Measurements from ENCODE around the gene C18orf63.

DNA sequence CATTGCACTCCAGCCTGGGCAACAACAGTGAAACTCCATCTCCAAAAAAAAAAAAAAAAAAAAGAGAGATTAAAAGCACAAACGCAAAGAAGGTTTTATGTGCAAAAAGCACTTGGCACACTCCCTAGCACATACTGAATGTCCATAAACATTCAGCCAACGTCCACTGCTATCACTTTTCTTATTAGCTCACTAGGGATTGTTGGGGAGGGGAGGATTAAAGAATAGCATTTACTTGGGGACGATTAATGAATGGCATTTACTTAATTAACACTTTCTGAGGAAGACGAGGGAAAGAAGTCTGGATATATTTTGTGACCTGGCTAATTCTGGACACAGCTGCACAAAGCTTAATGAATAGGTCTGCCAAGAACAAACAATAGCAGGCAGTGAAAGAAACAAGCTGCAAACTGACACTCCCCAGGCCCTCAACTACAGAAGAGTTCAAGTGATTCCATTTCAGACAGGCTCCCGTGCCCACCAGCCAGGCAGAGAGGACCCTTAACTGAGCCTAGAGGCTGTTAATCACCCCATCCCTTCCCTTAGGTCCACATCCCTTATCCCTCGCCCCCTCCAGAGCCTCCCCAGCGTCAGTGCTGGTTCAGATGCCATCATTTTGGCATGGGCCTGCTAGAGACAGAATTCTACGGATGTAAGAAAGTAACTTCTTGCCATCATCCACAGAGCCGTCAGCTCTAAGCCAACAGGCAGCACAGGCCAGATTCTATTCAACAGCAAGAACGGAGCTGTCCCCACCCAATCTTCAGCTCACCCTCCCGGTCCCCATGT lies 31.3 kb upstream of the C18orf63 start:
- TF ChIP-seq, protein P1, sequence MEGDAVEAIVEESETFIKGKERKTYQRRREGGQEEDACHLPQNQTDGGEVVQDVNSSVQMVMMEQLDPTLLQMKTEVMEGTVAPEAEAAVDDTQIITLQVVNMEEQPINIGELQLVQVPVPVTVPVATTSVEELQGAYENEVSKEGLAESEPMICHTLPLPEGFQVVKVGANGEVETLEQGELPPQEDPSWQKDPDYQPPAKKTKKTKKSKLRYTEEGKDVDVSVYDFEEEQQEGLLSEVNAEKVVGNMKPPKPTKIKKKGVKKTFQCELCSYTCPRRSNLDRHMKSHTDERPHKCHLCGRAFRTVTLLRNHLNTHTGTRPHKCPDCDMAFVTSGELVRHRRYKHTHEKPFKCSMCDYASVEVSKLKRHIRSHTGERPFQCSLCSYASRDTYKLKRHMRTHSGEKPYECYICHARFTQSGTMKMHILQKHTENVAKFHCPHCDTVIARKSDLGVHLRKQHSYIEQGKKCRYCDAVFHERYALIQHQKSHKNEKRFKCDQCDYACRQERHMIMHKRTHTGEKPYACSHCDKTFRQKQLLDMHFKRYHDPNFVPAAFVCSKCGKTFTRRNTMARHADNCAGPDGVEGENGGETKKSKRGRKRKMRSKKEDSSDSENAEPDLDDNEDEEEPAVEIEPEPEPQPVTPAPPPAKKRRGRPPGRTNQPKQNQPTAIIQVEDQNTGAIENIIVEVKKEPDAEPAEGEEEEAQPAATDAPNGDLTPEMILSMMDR (IDR thresholded peaks at IDR 0.05; ENCODE audit: insufficient read depth, low read length): no peak
- TF ChIP-seq, protein P2, sequence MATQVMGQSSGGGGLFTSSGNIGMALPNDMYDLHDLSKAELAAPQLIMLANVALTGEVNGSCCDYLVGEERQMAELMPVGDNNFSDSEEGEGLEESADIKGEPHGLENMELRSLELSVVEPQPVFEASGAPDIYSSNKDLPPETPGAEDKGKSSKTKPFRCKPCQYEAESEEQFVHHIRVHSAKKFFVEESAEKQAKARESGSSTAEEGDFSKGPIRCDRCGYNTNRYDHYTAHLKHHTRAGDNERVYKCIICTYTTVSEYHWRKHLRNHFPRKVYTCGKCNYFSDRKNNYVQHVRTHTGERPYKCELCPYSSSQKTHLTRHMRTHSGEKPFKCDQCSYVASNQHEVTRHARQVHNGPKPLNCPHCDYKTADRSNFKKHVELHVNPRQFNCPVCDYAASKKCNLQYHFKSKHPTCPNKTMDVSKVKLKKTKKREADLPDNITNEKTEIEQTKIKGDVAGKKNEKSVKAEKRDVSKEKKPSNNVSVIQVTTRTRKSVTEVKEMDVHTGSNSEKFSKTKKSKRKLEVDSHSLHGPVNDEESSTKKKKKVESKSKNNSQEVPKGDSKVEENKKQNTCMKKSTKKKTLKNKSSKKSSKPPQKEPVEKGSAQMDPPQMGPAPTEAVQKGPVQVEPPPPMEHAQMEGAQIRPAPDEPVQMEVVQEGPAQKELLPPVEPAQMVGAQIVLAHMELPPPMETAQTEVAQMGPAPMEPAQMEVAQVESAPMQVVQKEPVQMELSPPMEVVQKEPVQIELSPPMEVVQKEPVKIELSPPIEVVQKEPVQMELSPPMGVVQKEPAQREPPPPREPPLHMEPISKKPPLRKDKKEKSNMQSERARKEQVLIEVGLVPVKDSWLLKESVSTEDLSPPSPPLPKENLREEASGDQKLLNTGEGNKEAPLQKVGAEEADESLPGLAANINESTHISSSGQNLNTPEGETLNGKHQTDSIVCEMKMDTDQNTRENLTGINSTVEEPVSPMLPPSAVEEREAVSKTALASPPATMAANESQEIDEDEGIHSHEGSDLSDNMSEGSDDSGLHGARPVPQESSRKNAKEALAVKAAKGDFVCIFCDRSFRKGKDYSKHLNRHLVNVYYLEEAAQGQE (IDR thresholded peaks at IDR 0.05; ENCODE audit: insufficient replicate concordance, low read depth): no peak
- TF ChIP-seq POLR2AphosphoS5 (IDR thresholded peaks at IDR 0.05; ENCODE audit: low read depth) (no peak), GABPA (IDR thresholded peaks at IDR 0.05; ENCODE audit: low read depth) (no peak)

All from HL-60 (cell line).